Measurements from ENCODE around the gene CTNNBL1.

CTNNBL1 gene

GRCh38 chr20:37880726-37881591 is 187.1 kb downstream of the CTNNBL1 start:
- in situ Hi-C loops (cut with HindIII; ENCODE audit: low pct_ligation_motif_present, low sequenced_read_pairs): no loop called here
- no peak overlapping the region for H3K4me3 ChIP-seq (ENCODE audit: low read depth, low read length)
- H3K27ac ChIP-seq: no peak overlapping the region
- TF ChIP-seq CTCF (IDR thresholded peaks at IDR 0.05; ENCODE audit: low read depth, low read length, missing control alignments): no peak
- no peak for DNase-seq
- no peaks in the 10 kb centered on the region for H3K36me3 ChIP-seq (replicated peaks)
- no peaks in the 10 kb centered on the region for H3K27me3 ChIP-seq (replicated peaks)

GRCh38 chr20:37881601-37882343 is 187.9 kb downstream of the CTNNBL1 start:
- Histone ChIP-seq H3K27me3 (replicated peaks) (no peaks in the 10 kb centered on the region), H3K36me3 (replicated peaks) (no peaks in the 10 kb centered on the region), H3K27ac (no peak overlapping the region), H3K4me3 (ENCODE audit: low read depth, low read length) (no peak overlapping the region)
- in situ Hi-C loops (cut with HindIII; ENCODE audit: low pct_ligation_motif_present, low sequenced_read_pairs): no loop called here
- DNase-seq: no peak
- no peak for TF ChIP-seq CTCF (IDR thresholded peaks at IDR 0.05; ENCODE audit: low read depth, low read length, missing control alignments)

GRCh38 chr20:37882961-37883712 is 189.3 kb downstream of the CTNNBL1 start:
- no peak for DNase-seq
- in situ Hi-C loops (cut with HindIII; ENCODE audit: low pct_ligation_motif_present, low sequenced_read_pairs): no loop called here
- Histone ChIP-seq H3K36me3 (replicated peaks) (no peaks in the 10 kb centered on the region), H3K27ac (no peak overlapping the region), H3K27me3 (replicated peaks) (no peaks in the 10 kb centered on the region), H3K4me3 (ENCODE audit: low read depth, low read length) (no peak overlapping the region)
- no peak for TF ChIP-seq CTCF (IDR thresholded peaks at IDR 0.05; ENCODE audit: low read depth, low read length, missing control alignments)

GRCh38 chr20:37885042-37885441 is 191.2 kb downstream of the CTNNBL1 start:
- no peak overlapping the region for H3K4me3 ChIP-seq (ENCODE audit: low read depth, low read length)
- no peak for DNase-seq
- H3K27ac ChIP-seq: no peak overlapping the region

More at GRCh38 chr20:37885042-37885441, 191.2 kb downstream of the CTNNBL1 start:
- no peak for TF ChIP-seq CTCF (IDR thresholded peaks at IDR 0.05; ENCODE audit: low read depth, low read length, missing control alignments)
- H3K27me3 ChIP-seq (replicated peaks): no peaks in the 10 kb centered on the region
- H3K36me3 ChIP-seq (replicated peaks): no peaks in the 10 kb centered on the region
- in situ Hi-C loops (cut with HindIII; ENCODE audit: low pct_ligation_motif_present, low sequenced_read_pairs): no loop called here

All from brain microvascular endothelial cell (primary cell).